HuH-7 (cell line): ENCODE results near the gene MRPS14.

Experiments
- DNase-seq: peaks from one replicate; pipeline ENCODE4 v3.0.0; 2011; ENCODE audit warnings: low spot score

MRPS14 gene

GRCh38 chr1:175019524-175019923 lies 3.7 kb downstream of the MRPS14 start:
- no peak for DNase-seq

- DNase-seq, result no peak
These were observed 8.0 kb downstream of the MRPS14 start for GRCh38 chr1:175015243-175015642.

- no peak for DNase-seq
These were observed 9.8 kb downstream of the MRPS14 start for GRCh38 chr1:175013445-175013844.

GRCh38 chr1:175009532-175009931 lies 13.7 kb downstream of the MRPS14 start:
- no peak for DNase-seq

GRCh38 chr1:175005085-175005783 lies 18.0 kb downstream of the MRPS14 start:
- no peak for DNase-seq

- DNase-seq, result no peak
These were observed 19.7 kb downstream of the MRPS14 start for GRCh38 chr1:175003521-175003920.

- DNase-seq, result no peak
These were observed 20.2 kb downstream of the MRPS14 start for GRCh38 chr1:175002910-175003517.

- DNase-seq, result no peak
These were observed 22.5 kb downstream of the MRPS14 start for GRCh38 chr1:175000697-175001187.

GRCh38 chr1:174999936-175000696 lies 23.1 kb downstream of the MRPS14 start, which contains the start of gene CACYBP:
TSS of gene CACYBP (plus strand) at chr1:174999947. CDS start at chr1:175000181, 234 bp downstream.
- peak; percentile 70 for DNase-seq

GRCh38 chr1:174999216-174999935 lies 23.8 kb downstream of the MRPS14 start:
- peak; percentile 76 for DNase-seq

- peak; percentile 55 for DNase-seq
These were observed 24.5 kb downstream of the MRPS14 start for GRCh38 chr1:174998569-174999215.

- no peak for DNase-seq
These were observed 26.2 kb downstream of the MRPS14 start for GRCh38 chr1:174997041-174997440.

GRCh38 chr1:174996476-174996875 lies 26.7 kb downstream of the MRPS14 start:
- DNase-seq, result no peak

- DNase-seq, result no peak
These were observed 27.3 kb downstream of the MRPS14 start for GRCh38 chr1:174995916-174996315.

- no peak for DNase-seq
These were observed 28.1 kb downstream of the MRPS14 start for GRCh38 chr1:174995121-174995520.

- DNase-seq, result no peak
These were observed 31.8 kb downstream of the MRPS14 start for GRCh38 chr1:174991473-174991872.

- DNase-seq, result peak; percentile 12
These were observed 32.7 kb downstream of the MRPS14 start for GRCh38 chr1:174990382-174990999.

- DNase-seq, result no peak
These were observed 33.5 kb downstream of the MRPS14 start for GRCh38 chr1:174989536-174990220.

- DNase-seq, result no peak
These were observed 34.2 kb downstream of the MRPS14 start for GRCh38 chr1:174988986-174989385.

GRCh38 chr1:174988539-174988938 lies 34.7 kb downstream of the MRPS14 start:
- DNase-seq, result no peak

- no peak for DNase-seq
These were observed 38.3 kb downstream of the MRPS14 start for GRCh38 chr1:174984952-174985351.
